ENCODE measurements around the gene NRIP1. TPM values are rescaled to one million over a fixed set of nuclear protein-coding genes. Genes with fewer than 3 reads are reported as not detected.

The NRIP1 gene
- total RNA-seq, 2 donors from 2014 or later: 14.1 to 18.1 TPM

DNA sequence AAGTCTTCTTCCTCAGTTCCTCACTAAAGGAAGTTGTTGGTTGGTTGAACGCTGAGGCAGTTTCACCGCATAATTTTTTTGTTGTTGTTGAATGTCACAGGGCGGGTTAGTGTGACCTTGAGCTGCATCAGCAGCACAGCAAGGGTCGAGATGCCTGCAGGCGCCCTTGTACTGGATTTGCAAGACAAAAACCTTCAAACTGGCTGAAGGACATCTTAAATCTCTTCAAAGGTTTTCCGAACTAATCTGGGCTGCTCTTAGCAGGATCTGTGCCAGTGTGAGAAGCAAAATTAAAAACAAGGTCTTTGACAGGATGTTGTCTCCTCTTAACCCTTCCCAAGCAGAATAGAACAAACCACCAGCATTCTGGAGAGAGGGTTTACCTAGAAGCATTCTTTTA is 59.4 kb downstream of the NRIP1 start:
- ATAC-seq (replicated peaks in 1 of 2): peak; percentile 44 to 52
- Mint-ChIP-seq H3K27me3 (ENCODE audit: low read depth) (no peaks in the 10 kb centered on the region), H3K4me1 (ENCODE audit: low read depth) (peaks cover 58% of the 10 kb centered on the region), H3K9me3 (peaks cover 0 to 2% of the 10 kb centered on the region in 2 donors), H3K4me3 (peak overlapping the region; percentile 70 to 75), H3K36me3 (ENCODE audit: insufficient read depth in 2 of 2) (peaks cover 0 to 6% of the 10 kb centered on the region in 2 donors), H3K27ac (peak overlapping the region; percentile 31)
- peak in 1 of 2 donors; percentile 18 for DNase-seq

GRCh38 chr21:15004721-15005370 is 60.0 kb downstream of the NRIP1 start:
- peak overlapping the region; percentile 64 for H3K27ac Mint-ChIP-seq
- DNase-seq (no peak), ATAC-seq (replicated peaks in 1 of 2) (no peak)
- peaks cover 0 to 2% of the 10 kb centered on the region in 2 donors for H3K9me3 Mint-ChIP-seq
- peaks cover 61% of the 10 kb centered on the region for H3K4me1 Mint-ChIP-seq (ENCODE audit: low read depth)
- peak overlapping the region; percentile 70 to 75 for H3K4me3 Mint-ChIP-seq
- peaks cover 0 to 6% of the 10 kb centered on the region in 2 donors for H3K36me3 Mint-ChIP-seq (ENCODE audit: insufficient read depth in 2 of 2)
- H3K27me3 Mint-ChIP-seq (ENCODE audit: low read depth): no peaks in the 10 kb centered on the region

- Mint-ChIP-seq H3K9me3 (peaks cover 0 to 2% of the 10 kb centered on the region in 2 donors), H3K4me3 (peak overlapping the region; percentile 27 to 60), H3K27me3 (ENCODE audit: low read depth) (no peaks in the 10 kb centered on the region), H3K27ac (peak overlapping the region; percentile 64), H3K4me1 (ENCODE audit: low read depth) (peaks cover 64% of the 10 kb centered on the region), H3K36me3 (ENCODE audit: insufficient read depth in 2 of 2) (peaks cover 0 to 6% of the 10 kb centered on the region in 2 donors)
- DNase-seq: no peak
- ATAC-seq (replicated peaks in 1 of 2): peak in 1 of 2 donors; percentile 41
Observed at GRCh38 chr21:15003463-15004135, 61.2 kb downstream of the NRIP1 start.

GRCh38 chr21:15001857-15002606 is 62.8 kb downstream of the NRIP1 start:
- H3K27ac Mint-ChIP-seq: no peak overlapping the region
- ATAC-seq (replicated peaks in 1 of 2) (peak; percentile 29 to 53), DNase-seq (no peak)
- H3K9me3 Mint-ChIP-seq: no peaks in the 10 kb centered on the region
- H3K4me3 Mint-ChIP-seq: peak overlapping the region; percentile 7 to 21
- peaks cover 0 to 1% of the 10 kb centered on the region in 2 donors for H3K36me3 Mint-ChIP-seq (ENCODE audit: insufficient read depth in 2 of 2)
- peaks cover 58% of the 10 kb centered on the region for H3K4me1 Mint-ChIP-seq (ENCODE audit: low read depth)
- no peaks in the 10 kb centered on the region for H3K27me3 Mint-ChIP-seq (ENCODE audit: low read depth)

DNA sequence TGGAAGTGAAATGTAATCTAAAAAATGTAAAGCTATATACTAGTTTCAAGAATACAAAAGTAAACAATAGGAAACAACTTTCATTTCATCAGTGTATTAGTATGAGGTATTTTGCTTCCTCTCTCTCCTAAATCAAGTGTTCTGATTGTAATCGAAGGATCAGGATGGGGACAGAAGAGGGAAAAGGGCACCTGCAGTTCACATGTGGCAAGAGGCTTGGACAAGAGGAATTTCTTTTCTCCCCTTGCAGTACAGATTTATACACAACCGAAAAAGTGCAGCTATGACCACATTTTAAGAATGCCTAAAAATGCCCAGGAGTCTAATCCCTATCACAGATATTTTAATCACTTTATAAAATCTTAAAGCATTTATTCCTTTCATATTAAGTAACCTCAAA is 63.7 kb downstream of the NRIP1 start:
- Mint-ChIP-seq H3K4me1 (ENCODE audit: low read depth) (peaks cover 49% of the 10 kb centered on the region), H3K27ac (no peak overlapping the region), H3K36me3 (ENCODE audit: insufficient read depth in 2 of 2) (peaks cover 0 to 1% of the 10 kb centered on the region in 2 donors), H3K4me3 (no peak overlapping the region), H3K9me3 (no peaks in the 10 kb centered on the region), H3K27me3 (ENCODE audit: low read depth) (no peaks in the 10 kb centered on the region)
- no peak for ATAC-seq (replicated peaks in 1 of 2)
- no peak for DNase-seq

DNA sequence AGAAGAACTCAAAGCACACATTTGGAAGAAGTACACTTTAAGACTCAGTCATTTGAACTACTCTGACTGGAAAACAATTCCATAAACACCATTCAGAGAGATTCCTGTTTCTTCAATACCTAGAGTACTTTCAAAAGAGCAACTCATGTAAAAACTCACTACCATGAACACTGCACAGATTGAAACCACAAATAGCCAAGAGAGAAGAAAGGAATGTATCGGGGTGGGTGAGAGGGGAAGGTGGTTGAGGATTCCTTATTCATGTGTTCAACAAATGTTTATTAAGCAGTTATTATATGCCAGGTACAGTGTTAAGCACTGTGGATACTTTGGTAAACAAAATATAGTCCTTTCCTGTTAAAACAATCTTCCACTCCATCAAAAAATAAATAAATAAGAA is 64.7 kb downstream of the NRIP1 start:
- ATAC-seq (replicated peaks in 1 of 2): no peak
- peaks cover 39% of the 10 kb centered on the region for H3K4me1 Mint-ChIP-seq (ENCODE audit: low read depth)
- H3K36me3 Mint-ChIP-seq (ENCODE audit: insufficient read depth in 2 of 2): peaks cover 0 to 1% of the 10 kb centered on the region in 2 donors
- DNase-seq: no peak
- H3K9me3 Mint-ChIP-seq: no peaks in the 10 kb centered on the region
- H3K27me3 Mint-ChIP-seq (ENCODE audit: low read depth): no peaks in the 10 kb centered on the region
- H3K4me3 Mint-ChIP-seq: no peak overlapping the region
- no peak overlapping the region for H3K27ac Mint-ChIP-seq

DNA sequence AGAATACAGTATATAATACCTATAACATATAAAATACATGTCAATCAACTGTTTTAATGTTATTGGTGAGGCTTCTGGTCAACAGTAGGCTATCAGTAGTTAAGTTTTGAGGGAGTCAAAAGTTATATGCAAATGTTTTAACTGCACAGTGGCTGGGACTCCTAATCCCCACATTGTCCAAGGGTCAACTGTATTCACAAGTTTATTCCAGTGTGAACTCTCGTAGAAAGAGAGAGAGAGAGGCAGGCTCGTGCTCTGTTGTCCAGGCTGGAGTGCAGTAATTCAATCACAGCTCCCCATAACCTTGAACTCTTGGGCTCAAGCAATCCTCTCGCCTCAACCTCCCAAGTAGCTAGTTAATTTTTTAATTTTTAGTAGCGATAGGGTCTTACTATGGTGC is 66.0 kb downstream of the NRIP1 start:
- no peak for ATAC-seq (replicated peaks in 1 of 2)
- Mint-ChIP-seq H3K27ac (no peak overlapping the region), H3K9me3 (no peaks in the 10 kb centered on the region), H3K36me3 (ENCODE audit: insufficient read depth in 2 of 2) (no peaks in the 10 kb centered on the region), H3K4me1 (ENCODE audit: low read depth) (peaks cover 26% of the 10 kb centered on the region), H3K4me3 (no peak overlapping the region), H3K27me3 (ENCODE audit: low read depth) (no peaks in the 10 kb centered on the region)
- no peak for DNase-seq

GRCh38 chr21:14998336-14998735 is 66.5 kb downstream of the NRIP1 start:
- H3K9me3 Mint-ChIP-seq: no peaks in the 10 kb centered on the region
- H3K27ac Mint-ChIP-seq: no peak overlapping the region
- no peak for ATAC-seq (replicated peaks in 1 of 2)
- DNase-seq: no peak
- no peak overlapping the region for H3K4me3 Mint-ChIP-seq
- H3K36me3 Mint-ChIP-seq (ENCODE audit: insufficient read depth in 2 of 2): no peaks in the 10 kb centered on the region
- H3K4me1 Mint-ChIP-seq (ENCODE audit: low read depth): peaks cover 22% of the 10 kb centered on the region
- H3K27me3 Mint-ChIP-seq (ENCODE audit: low read depth): no peaks in the 10 kb centered on the region

DNA sequence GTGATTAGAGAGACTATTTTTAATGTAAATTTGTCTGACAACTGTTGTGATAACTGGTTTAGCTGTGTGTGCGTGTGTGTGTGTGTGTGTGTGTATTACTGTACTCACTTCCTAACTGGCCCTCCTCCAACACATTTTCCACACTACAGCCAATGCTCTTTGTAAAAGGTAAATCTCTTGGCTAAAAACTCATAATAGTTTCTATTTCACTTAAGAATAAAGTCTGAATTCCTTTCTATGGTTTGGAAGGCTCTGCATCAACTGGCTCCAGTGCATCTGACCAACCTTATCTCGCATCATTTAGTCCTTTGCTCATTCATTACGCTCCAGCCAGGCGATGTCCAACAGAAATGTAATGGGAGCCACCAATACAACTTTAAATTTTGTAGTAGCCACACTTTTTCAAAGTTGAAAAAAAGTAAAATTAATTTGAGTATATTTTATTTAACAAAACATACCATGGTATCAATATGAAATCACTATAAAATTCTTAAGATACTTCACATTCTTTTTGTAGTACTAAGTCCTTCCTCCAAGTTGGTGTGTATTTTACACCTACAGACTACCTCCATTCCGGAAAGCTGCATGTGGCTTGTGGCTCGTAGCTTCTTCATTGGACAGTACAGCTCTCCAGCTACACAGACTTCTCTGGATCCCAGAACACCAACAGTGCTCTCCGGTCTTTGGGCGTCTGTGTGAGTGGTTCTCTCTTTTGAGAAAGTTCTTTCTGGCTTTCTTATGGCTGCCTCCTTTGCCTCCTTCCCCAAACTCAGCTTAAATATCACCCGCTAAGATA is 68.9 kb downstream of the NRIP1 start:
- H3K4me1 Mint-ChIP-seq (ENCODE audit: low read depth): peaks cover 23% of the 10 kb centered on the region
- no peaks in the 10 kb centered on the region for H3K9me3 Mint-ChIP-seq
- DNase-seq: no peak
- no peak for ATAC-seq (replicated peaks in 1 of 2)
- H3K27me3 Mint-ChIP-seq (ENCODE audit: low read depth): no peaks in the 10 kb centered on the region
- H3K27ac Mint-ChIP-seq: no peak overlapping the region
- H3K4me3 Mint-ChIP-seq: no peak overlapping the region
- H3K36me3 Mint-ChIP-seq (ENCODE audit: insufficient read depth in 2 of 2): no peaks in the 10 kb centered on the region

- no peak overlapping the region for H3K27ac Mint-ChIP-seq
- no peaks in the 10 kb centered on the region for H3K27me3 Mint-ChIP-seq (ENCODE audit: low read depth)
- H3K9me3 Mint-ChIP-seq: no peaks in the 10 kb centered on the region
- DNase-seq: no peak
- no peak for ATAC-seq (replicated peaks in 1 of 2)
- peaks cover 22% of the 10 kb centered on the region for H3K4me1 Mint-ChIP-seq (ENCODE audit: low read depth)
- no peak overlapping the region for H3K4me3 Mint-ChIP-seq
- no peaks in the 10 kb centered on the region for H3K36me3 Mint-ChIP-seq (ENCODE audit: insufficient read depth in 2 of 2)
Observed at GRCh38 chr21:14995226-14995625, 69.6 kb downstream of the NRIP1 start.

- Mint-ChIP-seq H3K27ac (no peak overlapping the region), H3K4me3 (no peak overlapping the region), H3K36me3 (ENCODE audit: insufficient read depth in 2 of 2) (no peaks in the 10 kb centered on the region), H3K27me3 (ENCODE audit: low read depth) (no peaks in the 10 kb centered on the region), H3K4me1 (ENCODE audit: low read depth) (peaks cover 16% of the 10 kb centered on the region), H3K9me3 (no peaks in the 10 kb centered on the region)
- ATAC-seq (replicated peaks in 1 of 2): no peak
- no peak for DNase-seq
Observed at GRCh38 chr21:14993115-14993514, 71.7 kb downstream of the NRIP1 start.

GRCh38 chr21:14991957-14992356 is 72.8 kb downstream of the NRIP1 start:
- ATAC-seq (replicated peaks in 1 of 2) (no peak), DNase-seq (no peak)
- Mint-ChIP-seq H3K27ac (no peak overlapping the region), H3K36me3 (ENCODE audit: insufficient read depth in 2 of 2) (no peaks in the 10 kb centered on the region), H3K4me3 (no peak overlapping the region), H3K27me3 (ENCODE audit: low read depth) (no peaks in the 10 kb centered on the region), H3K9me3 (no peaks in the 10 kb centered on the region), H3K4me1 (ENCODE audit: low read depth) (peaks cover 16% of the 10 kb centered on the region)

GRCh38 chr21:14989359-14989758 is 75.4 kb downstream of the NRIP1 start:
- Mint-ChIP-seq H3K4me1 (ENCODE audit: low read depth) (peaks cover 30% of the 10 kb centered on the region), H3K4me3 (no peak overlapping the region), H3K27me3 (ENCODE audit: low read depth) (no peaks in the 10 kb centered on the region), H3K36me3 (ENCODE audit: insufficient read depth in 2 of 2) (peaks cover 0 to 1% of the 10 kb centered on the region in 2 donors), H3K27ac (no peak overlapping the region), H3K9me3 (no peaks in the 10 kb centered on the region)
- no peak for ATAC-seq (replicated peaks in 1 of 2)
- DNase-seq: no peak
